B cell (primary cell): ENCODE measurements around the gene SLC35G6. TPM values are rescaled to one million over a fixed set of nuclear protein-coding genes. Genes with fewer than 3 reads are reported as not detected.

Experiments used
- ATAC-seq: fragments of 200-7000 bp; cut with Tn5 transposase; one replicate; pipeline ENCODE4 v1.10.0; 2021; ENCODE audit warnings: low read depth, mild to moderate bottlenecking, moderate number of reproducible peaks, moderate library complexity
- CTCF ChIA-PET: fragments of 350-600 bp; sonication (Branson Sonifier 250); formaldehyde crosslinking; loops from one replicate; lab custom pipeline; 2021; ENCODE audit warnings: antibody characterized with exemption, inconsistent platforms; lab: Charles Lee
- POLR2A ChIA-PET: fragments of 350-600 bp; sonication (Branson Sonifier 250); formaldehyde crosslinking; loops from one replicate; lab custom pipeline; 2021; ENCODE audit warnings: antibody characterized with exemption; lab: Charles Lee
- DNase-seq: peaks from one replicate; pipeline ENCODE4 v3.0.0; 2013
- H2AFZ ChIP-seq: 2 replicates; pipeline ENCODE4 v1.6.1; 2012; ENCODE audit warnings: mild to moderate bottlenecking, low read depth, low read length; ENCODE audit not compliant: insufficient read depth, poor library complexity, severe bottlenecking
- H3K27ac ChIP-seq, 2 donors: 1 replicate in 1 of 2; 2 replicates in 1 of 2; pipeline ENCODE4 v1.5.1; 2012 to 2013; ENCODE audit warnings: low read length in 2 of 2, mild to moderate bottlenecking in 2 of 2, moderate library complexity in 1 of 2
- H3K27me3 ChIP-seq, 4 experiments: fragments of 200-600 bp in 1 of 4; sonication (generic) in 1 of 4; replicated peaks in 1 of 4; 1 replicate in 2 of 4; 2 replicates in 2 of 4; pipeline versions ENCODE4 v1.6.1 to v1.7.0; 2013 to 2016; ENCODE audit warnings: low read length in 3 of 4, mild to moderate bottlenecking in 2 of 4, mixed read lengths in 1 of 4, moderate library complexity in 1 of 4; ENCODE audit not compliant: insufficient read depth in 4 of 4, control insufficient read depth in 3 of 4; ENCODE audit errors: control extremely low read depth in 1 of 4
- H3K36me3 ChIP-seq, 2 experiments: replicated peaks in 1 of 2; 1 replicate in 1 of 2; 2 replicates in 1 of 2; pipeline versions ENCODE4 v1.6.1 to v1.7.1; 2013; ENCODE audit warnings: low read length in 1 of 2; ENCODE audit not compliant: insufficient read depth in 2 of 2, control insufficient read depth in 1 of 2; ENCODE audit errors: control extremely low read depth in 1 of 2, extremely low read depth in 1 of 2
- H3K4me1 ChIP-seq, 2 donors: fragments of 200-600 bp in 1 of 2; sonication (generic) in 1 of 2; 1 replicate in 1 of 2; 2 replicates in 1 of 2; pipeline versions ENCODE4 v1.5.1 to v1.6.1; 2013 to 2017; ENCODE audit warnings: low read length in 2 of 2; ENCODE audit not compliant: control insufficient read depth in 2 of 2, insufficient read depth in 2 of 2
- H3K4me2 ChIP-seq: replicated peaks from 2 replicates; pipeline ENCODE3; 2012; ENCODE audit warnings: mild to moderate bottlenecking, low read depth, low read length; ENCODE audit not compliant: poor library complexity, severe bottlenecking
- H3K4me3 ChIP-seq, 5 experiments: fragments of 200-600 bp in 1 of 5; sonication (generic) in 1 of 5; 1 replicate in 3 of 5; 2 replicates in 2 of 5; pipeline versions ENCODE4 v1.5.1 to v1.7.0; 2011 to 2016; ENCODE audit warnings: low read length in 4 of 5, mild to moderate bottlenecking in 4 of 5, low read depth in 2 of 5, control low read depth in 1 of 5, moderate library complexity in 1 of 5; ENCODE audit not compliant: insufficient read depth in 1 of 5; ENCODE audit errors: control extremely low read depth in 1 of 5, extremely low read depth in 1 of 5
- H3K79me2 ChIP-seq: fragments of 200-600 bp; sonication (generic); one replicate; pipeline ENCODE4 v1.6.0; 2016; ENCODE audit warnings: low read length; ENCODE audit not compliant: control insufficient read depth, insufficient read depth
- H3K9ac ChIP-seq: fragments of 200-600 bp; sonication (generic); 2 replicates; pipeline ENCODE4 v1.6.1; 2017; ENCODE audit warnings: mild to moderate bottlenecking, low read length, moderate library complexity
- H3K9me3 ChIP-seq, 3 donors: one replicate each; pipeline versions ENCODE4 v1.6.1 to v1.7.1; 2013; ENCODE audit warnings: low read length in 2 of 3; ENCODE audit not compliant: control insufficient read depth in 2 of 3, insufficient read depth in 1 of 3; ENCODE audit errors: control extremely low read depth in 1 of 3
- H4K20me1 ChIP-seq: 2 replicates; pipeline ENCODE4 v1.6.0; 2012; ENCODE audit warnings: mild to moderate bottlenecking, low read length; ENCODE audit not compliant: insufficient read depth, control insufficient read depth, poor library complexity, severe bottlenecking
- H3K27ac Mint-ChIP-seq: one replicate; pipeline ENCODE4 v1.8.0; 2021; ENCODE audit warnings: mixed read lengths
- H3K27me3 Mint-ChIP-seq: one replicate; pipeline ENCODE4 v1.8.0; 2021; ENCODE audit warnings: mixed read lengths
- H3K4me1 Mint-ChIP-seq: one replicate; pipeline ENCODE4 v1.8.0; 2021; ENCODE audit warnings: mixed read lengths
- H3K4me3 Mint-ChIP-seq: one replicate; pipeline ENCODE4 v1.8.0; 2021; ENCODE audit warnings: mixed read lengths
- H3K9me3 Mint-ChIP-seq: one replicate; pipeline ENCODE4 v1.8.0; 2022; ENCODE audit warnings: mixed read lengths; ENCODE audit not compliant: insufficient read depth
- CTCF ChIP-seq: fragments of 200-600 bp; IDR thresholded peaks from one replicate; pipeline ENCODE4 v1.8.0; 2022; ENCODE audit warnings: antibody characterized with exemption, mild to moderate bottlenecking
- EZH2 ChIP-seq: IDR thresholded peaks from 2 replicates; pipeline ENCODE4 v1.6.1; 2012; ENCODE audit warnings: borderline replicate concordance, low read depth, mild to moderate bottlenecking, moderate library complexity, low read length; ENCODE audit not compliant: insufficient read depth, poor library complexity, severe bottlenecking
- WGBS: methylation state at CpG from one replicate; pipeline ENCODE4 v1.1.5; 2013; ENCODE audit warnings: missing lambda C conversion rate; ENCODE audit not compliant: insufficient coverage; 5-methylcytosine and 5-hydroxymethylcytosine counted together
- intact Hi-C: fragments of 100-400 bp; cut with micrococcal nuclease; formaldehyde crosslinking; loops from one replicate; pipeline ENCODE4 v1.10.0; 2022
- polyA plus RNA-seq: library from polyadenylated mRNA; depleted of rRNA; stranded (reverse); fragments of >200 nt; gene quantifications from 2 replicates; pipeline ENCODE4 v1.2.3, GENCODE V29; 2012
- total RNA-seq, 2 donors: library from RNA; stranded (reverse); fragments of 120-200 nt in 1 of 2; gene quantifications; 1 replicate in 1 of 2; 2 replicates in 1 of 2; pipeline versions ENCODE4 v1.2.3 to v1.2.4, GENCODE V29; 2013 to 2022

Gene SLC35G6
- total and polyA plus RNA-seq, 2 donors (not counting 1 experiment from before 2014, with no cell fraction given), result 0.04 to 0.30 TPM

GRCh38 chr17:7493941-7494340, 12.7 kb downstream of the SLC35G6 start:
- TF ChIP-seq CTCF (no peak), EZH2 (no peak)
- peaks cover 72% of the 10 kb centered on the region for H3K79me2 ChIP-seq
- H3K4me2 ChIP-seq, result no peak overlapping the region
- peaks cover 95% of the 10 kb centered on the region for H4K20me1 ChIP-seq
- H3K9me3 Mint-ChIP-seq, result no peaks in the 10 kb centered on the region
- no peaks in the 10 kb centered on the region for H3K4me1 ChIP-seq
- intact Hi-C loops, result no loop called here
- H3K27me3 Mint-ChIP-seq, result no peaks in the 10 kb centered on the region
- ChIA-PET POLR2A (interaction anchor here (0.5 kb wide), 1 partner anchor 193 kb away, joined by 3 read pairs; the partner anchor contains the start of gene TP53), CTCF (interaction anchor here (1.4 to 4.5 kb wide), 2 partner anchors 20 to 67 kb away, joined by 4 to 21 read pairs; no protein-coding TSS in a partner anchor)
- no peak overlapping the region for H2AFZ ChIP-seq
- peaks cover under 1 to 62% of the 10 kb centered on the region in 2 experiments for H3K36me3 ChIP-seq
- no peak overlapping the region for H3K4me3 ChIP-seq
- H3K27me3 ChIP-seq, result no peaks in the 10 kb centered on the region
- ATAC-seq (no peak), DNase-seq (no peak)
- H3K4me3 Mint-ChIP-seq, result no peak overlapping the region
- peaks cover 40% of the 10 kb centered on the region for H3K4me1 Mint-ChIP-seq
- H3K27ac ChIP-seq, result no peak overlapping the region
- H3K27ac Mint-ChIP-seq, result no peak overlapping the region
- no peak overlapping the region for H3K9ac ChIP-seq
- WGBS, result 94% methylated on average over 2 of the region's 3 CpGs
- H3K9me3 ChIP-seq, result no peaks in the 10 kb centered on the region

GRCh38 chr17:7495906-7496434, 14.7 kb downstream of the SLC35G6 start:
- Mint-ChIP-seq H3K9me3 (no peaks in the 10 kb centered on the region), H3K4me3 (no peak overlapping the region), H3K27me3 (no peaks in the 10 kb centered on the region), H3K27ac (no peak overlapping the region), H3K4me1 (peaks cover 25% of the 10 kb centered on the region)
- intact Hi-C loops, result no loop called here
- no peak overlapping the region for H3K9ac ChIP-seq
- TF ChIP-seq EZH2 (no peak), CTCF (no peak)
- H3K79me2 ChIP-seq, result peaks cover 57% of the 10 kb centered on the region
- no peaks in the 10 kb centered on the region for H3K4me1 ChIP-seq
- no peak overlapping the region for H3K4me2 ChIP-seq
- POLR2A ChIA-PET, result interaction anchor here (1.0 kb wide), 1 partner anchor 76 kb away, joined by 3 read pairs; no protein-coding TSS in a partner anchor
- no peak overlapping the region for H3K4me3 ChIP-seq
- peaks cover 79% of the 10 kb centered on the region for H4K20me1 ChIP-seq
- 95% methylated on average over 12 of the region's 12 CpGs for WGBS
- CTCF ChIA-PET, result interaction anchor here (0.8 to 4.5 kb wide), 4 partner anchors 11 to 65 kb away, joined by 3 to 21 read pairs (median 5); partner anchors contain the start of gene TMEM102
- ATAC-seq, result no peak
- no peak overlapping the region for H3K27ac ChIP-seq
- DNase-seq, result no peak
- no peaks in the 10 kb centered on the region for H3K27me3 ChIP-seq
- H3K9me3 ChIP-seq, result no peaks in the 10 kb centered on the region
- H2AFZ ChIP-seq, result no peak overlapping the region
- peaks cover 4 to 68% of the 10 kb centered on the region in 2 experiments for H3K36me3 ChIP-seq
